ENCODE measurements around the gene PPP1R9B. TPM values are rescaled to one million over a fixed set of nuclear protein-coding genes. Genes with fewer than 3 reads are reported as not detected.
A peak's percentile ranks its signal among the peaks of the same experiment; 100 is the strongest.

Gene PPP1R9B
- total RNA-seq, 1 donor from 2014 or later = 58.6 TPM

DNA sequence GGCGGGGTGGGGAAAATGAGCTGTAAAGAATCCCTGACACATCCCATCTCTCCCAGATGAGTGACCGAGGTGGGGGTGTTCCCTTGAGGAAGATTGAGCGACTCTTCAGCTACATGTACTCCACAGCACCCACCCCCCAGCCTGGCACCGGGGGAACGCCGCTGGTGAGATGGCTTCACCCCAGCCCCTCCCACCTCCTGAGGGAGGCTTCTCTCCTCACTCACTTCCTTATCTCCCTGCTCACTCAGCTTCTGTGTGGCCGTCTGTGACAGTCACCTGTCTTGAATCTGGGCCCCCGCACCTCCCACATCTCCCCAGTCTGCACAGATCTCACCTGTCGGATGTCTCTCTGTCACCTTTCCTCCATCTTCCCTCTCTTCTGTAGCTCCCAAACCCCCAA is 41.9 kb downstream of the PPP1R9B start:
- no peak overlapping the region for H3K4me3 Mint-ChIP-seq
- no peaks in the 10 kb centered on the region for H3K9me3 Mint-ChIP-seq
- no peak for DNase-seq (ENCODE audit: low spot score in 2 of 2, unreplicated experiment in 2 of 2)
- no peaks in the 10 kb centered on the region for H3K27me3 Mint-ChIP-seq (ENCODE audit: low read depth)
- H3K4me1 Mint-ChIP-seq = peaks cover 5% of the 10 kb centered on the region
- TF ChIP-seq, protein P1, sequence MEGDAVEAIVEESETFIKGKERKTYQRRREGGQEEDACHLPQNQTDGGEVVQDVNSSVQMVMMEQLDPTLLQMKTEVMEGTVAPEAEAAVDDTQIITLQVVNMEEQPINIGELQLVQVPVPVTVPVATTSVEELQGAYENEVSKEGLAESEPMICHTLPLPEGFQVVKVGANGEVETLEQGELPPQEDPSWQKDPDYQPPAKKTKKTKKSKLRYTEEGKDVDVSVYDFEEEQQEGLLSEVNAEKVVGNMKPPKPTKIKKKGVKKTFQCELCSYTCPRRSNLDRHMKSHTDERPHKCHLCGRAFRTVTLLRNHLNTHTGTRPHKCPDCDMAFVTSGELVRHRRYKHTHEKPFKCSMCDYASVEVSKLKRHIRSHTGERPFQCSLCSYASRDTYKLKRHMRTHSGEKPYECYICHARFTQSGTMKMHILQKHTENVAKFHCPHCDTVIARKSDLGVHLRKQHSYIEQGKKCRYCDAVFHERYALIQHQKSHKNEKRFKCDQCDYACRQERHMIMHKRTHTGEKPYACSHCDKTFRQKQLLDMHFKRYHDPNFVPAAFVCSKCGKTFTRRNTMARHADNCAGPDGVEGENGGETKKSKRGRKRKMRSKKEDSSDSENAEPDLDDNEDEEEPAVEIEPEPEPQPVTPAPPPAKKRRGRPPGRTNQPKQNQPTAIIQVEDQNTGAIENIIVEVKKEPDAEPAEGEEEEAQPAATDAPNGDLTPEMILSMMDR (IDR thresholded peaks at IDR 0.05; ENCODE audit: unreplicated experiment) = no peak
- peaks cover 12% of the 10 kb centered on the region for H3K36me3 Mint-ChIP-seq
- peak overlapping the region; percentile 63 for H3K27ac Mint-ChIP-seq

DNA sequence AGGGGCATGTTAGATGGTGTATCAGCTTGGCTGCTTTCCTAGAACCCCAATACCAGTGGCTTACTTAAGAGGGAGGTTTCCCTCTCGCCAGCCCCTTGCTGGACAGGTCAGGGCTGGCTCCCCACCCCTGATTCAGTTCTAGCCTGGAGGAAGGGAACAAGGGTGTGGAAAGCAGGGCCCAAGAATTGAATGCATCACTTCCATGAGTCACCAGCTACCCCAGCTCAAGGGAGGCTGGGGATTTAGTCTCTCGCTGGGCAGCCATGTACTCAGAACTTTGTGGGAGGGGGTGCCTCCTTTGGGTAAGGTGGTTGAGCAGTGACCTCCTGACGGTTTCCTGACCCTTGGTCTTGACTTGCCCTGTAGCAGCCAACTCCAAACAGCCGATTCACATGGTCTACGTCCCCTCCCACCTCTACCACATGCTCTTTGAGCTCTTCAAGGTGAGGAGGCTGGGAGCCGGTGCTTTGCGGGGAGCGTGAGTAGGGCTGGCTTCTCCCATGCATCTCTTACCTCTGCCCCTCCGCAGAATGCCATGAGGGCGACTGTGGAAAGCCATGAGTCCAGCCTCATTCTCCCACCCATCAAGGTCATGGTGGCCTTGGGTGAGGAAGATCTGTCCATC is 42.6 kb downstream of the PPP1R9B start:
- no peak overlapping the region for H3K27ac Mint-ChIP-seq
- H3K4me1 Mint-ChIP-seq = peaks cover 2% of the 10 kb centered on the region
- H3K4me3 Mint-ChIP-seq = no peak overlapping the region
- peaks cover 12% of the 10 kb centered on the region for H3K36me3 Mint-ChIP-seq
- no peaks in the 10 kb centered on the region for H3K27me3 Mint-ChIP-seq (ENCODE audit: low read depth)
- DNase-seq (ENCODE audit: low spot score in 2 of 2, unreplicated experiment in 2 of 2) = no peak
- H3K9me3 Mint-ChIP-seq = no peaks in the 10 kb centered on the region
- TF ChIP-seq, protein P1 (IDR thresholded peaks at IDR 0.05; ENCODE audit: unreplicated experiment) = no peak

DNA sequence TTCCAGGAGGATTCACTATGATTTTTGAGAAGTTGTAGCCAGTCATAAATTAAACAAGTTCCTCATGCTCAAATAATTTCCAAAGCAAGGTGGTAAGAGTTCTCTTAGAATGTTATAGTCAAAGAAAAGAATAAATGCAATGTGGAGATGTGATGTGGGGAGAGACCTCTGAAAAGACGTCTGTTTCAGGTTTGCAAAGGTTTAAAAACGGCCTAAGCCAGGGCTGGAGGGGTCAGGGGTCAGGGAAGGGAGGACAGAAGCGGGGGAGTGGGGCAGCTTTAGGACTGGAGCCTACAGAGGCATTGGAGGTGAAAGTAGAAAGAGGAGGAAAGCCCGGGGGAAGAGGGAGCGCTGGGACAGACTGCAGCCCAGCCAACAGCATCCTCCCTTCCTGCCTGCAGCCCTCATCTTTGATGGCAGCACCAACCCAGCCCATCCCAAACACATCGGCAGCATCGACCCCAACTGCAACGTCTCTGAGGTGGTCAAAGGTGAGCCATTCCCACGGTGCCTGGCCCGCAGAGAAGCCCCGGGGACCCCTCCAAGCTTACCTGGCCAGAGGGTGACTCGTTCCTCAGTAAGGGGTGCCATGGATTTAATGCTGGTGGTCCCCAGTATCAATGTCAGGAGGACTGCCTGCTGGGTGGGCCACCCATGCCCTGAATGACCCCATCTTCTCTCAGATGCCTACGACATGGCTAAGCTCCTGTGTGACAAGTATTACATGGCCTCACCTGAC is 43.9 kb downstream of the PPP1R9B start:
- Mint-ChIP-seq H3K4me3 (no peak overlapping the region), H3K4me1 (peaks cover 7% of the 10 kb centered on the region), H3K9me3 (no peaks in the 10 kb centered on the region), H3K36me3 (peaks cover 12% of the 10 kb centered on the region), H3K27ac (no peak overlapping the region), H3K27me3 (ENCODE audit: low read depth) (no peaks in the 10 kb centered on the region)
- TF ChIP-seq, protein P1 (IDR thresholded peaks at IDR 0.05; ENCODE audit: unreplicated experiment) = no peak
- no peak for DNase-seq (ENCODE audit: low spot score in 2 of 2, unreplicated experiment in 2 of 2)

DNA sequence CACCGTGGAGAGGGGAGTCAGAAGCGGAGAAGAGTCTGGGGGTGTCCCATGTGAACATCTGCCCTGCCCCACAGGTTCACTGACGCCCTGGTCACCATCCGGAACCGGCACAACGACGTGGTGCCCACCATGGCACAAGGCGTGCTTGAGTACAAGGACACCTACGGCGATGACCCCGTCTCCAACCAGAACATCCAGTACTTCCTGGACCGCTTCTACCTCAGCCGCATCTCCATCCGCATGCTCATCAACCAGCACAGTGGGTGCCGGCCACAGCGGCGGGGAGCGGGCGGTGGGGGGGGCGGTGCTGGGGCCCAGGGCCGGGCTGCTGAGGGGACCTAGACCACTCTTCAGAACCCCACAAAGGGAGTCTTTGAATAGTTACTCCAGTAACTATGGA is 44.7 kb downstream of the PPP1R9B start:
- no peak for DNase-seq (ENCODE audit: low spot score in 2 of 2, unreplicated experiment in 2 of 2)
- H3K36me3 Mint-ChIP-seq = peaks cover 12% of the 10 kb centered on the region
- no peak overlapping the region for H3K4me3 Mint-ChIP-seq
- TF ChIP-seq, protein P1 (IDR thresholded peaks at IDR 0.05; ENCODE audit: unreplicated experiment) = no peak
- H3K9me3 Mint-ChIP-seq = no peaks in the 10 kb centered on the region
- no peak overlapping the region for H3K27ac Mint-ChIP-seq
- no peaks in the 10 kb centered on the region for H3K27me3 Mint-ChIP-seq (ENCODE audit: low read depth)
- peaks cover 14% of the 10 kb centered on the region for H3K4me1 Mint-ChIP-seq

DNA sequence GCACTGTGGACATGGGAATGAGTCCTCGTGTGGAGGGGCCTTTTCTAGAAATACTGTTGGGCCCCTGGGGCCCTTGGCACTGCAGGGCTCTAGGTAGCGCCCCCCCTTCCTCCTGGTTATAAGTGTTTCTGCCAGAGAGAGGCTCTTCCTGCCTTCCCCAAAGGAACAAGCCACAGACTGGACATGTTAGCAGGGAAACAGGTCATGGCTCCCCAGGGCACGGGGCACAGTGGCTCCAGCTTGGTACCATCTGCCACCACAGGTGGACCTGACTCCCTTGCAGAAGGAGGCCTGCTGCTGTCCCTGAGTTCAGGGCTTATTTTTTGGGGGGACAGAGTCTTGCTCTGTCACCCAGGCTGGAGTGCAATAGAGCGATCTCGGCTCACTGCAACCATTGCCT is 46.5 kb downstream of the PPP1R9B start:
- peaks cover 20% of the 10 kb centered on the region for H3K4me1 Mint-ChIP-seq
- no peak for DNase-seq (ENCODE audit: low spot score in 2 of 2, unreplicated experiment in 2 of 2)
- H3K36me3 Mint-ChIP-seq = peaks cover 12% of the 10 kb centered on the region
- H3K4me3 Mint-ChIP-seq = no peak overlapping the region
- TF ChIP-seq, protein P1 (IDR thresholded peaks at IDR 0.05; ENCODE audit: unreplicated experiment) = no peak
- H3K27ac Mint-ChIP-seq = no peak overlapping the region
- no peaks in the 10 kb centered on the region for H3K27me3 Mint-ChIP-seq (ENCODE audit: low read depth)
- no peaks in the 10 kb centered on the region for H3K9me3 Mint-ChIP-seq
